SIG-M5 (cell line): ENCODE measurements around the gene NDUFV1.
"Not testable (repeated sequence)": the region's sequence is repeated elsewhere in the genome, so short reads cannot be mapped to it uniquely, and the experiment has no call there.

ENCODE experiments used
- DNase-seq: peaks from one replicate; lab custom pipeline; 2025; lab: John Stamatoyannopoulos, UW

Gene NDUFV1

GRCh38 chr11:67586568-67587250 is 20.0 kb upstream of the NDUFV1 start:
- no peak for DNase-seq

- DNase-seq: no peak
Observed at GRCh38 chr11:67588136-67588503, 18.6 kb upstream of the NDUFV1 start.

GRCh38 chr11:67588899-67589415 is 17.8 kb upstream of the NDUFV1 start:
- DNase-seq: not testable (repeated sequence)

GRCh38 chr11:67592880-67593564 is 13.7 kb upstream of the NDUFV1 start:
- DNase-seq: no peak

GRCh38 chr11:67593565-67593905 is 13.2 kb upstream of the NDUFV1 start:
- DNase-seq: no peak

- DNase-seq: no peak
Observed at GRCh38 chr11:67594480-67594879, 12.3 kb upstream of the NDUFV1 start.

- DNase-seq: no peak
Observed at GRCh38 chr11:67596753-67597300, 9.9 kb upstream of the NDUFV1 start.

- not testable (repeated sequence) for DNase-seq
Observed at GRCh38 chr11:67597458-67597857, 9.3 kb upstream of the NDUFV1 start.

GRCh38 chr11:67597963-67598362 is 8.8 kb upstream of the NDUFV1 start:
- DNase-seq: not testable (repeated sequence)

GRCh38 chr11:67599149-67599548 is 7.6 kb upstream of the NDUFV1 start:
- DNase-seq: no peak

GRCh38 chr11:67600324-67601029 is 6.3 kb upstream of the NDUFV1 start:
- no peak for DNase-seq

GRCh38 chr11:67601098-67601497 is 5.6 kb upstream of the NDUFV1 start:
- DNase-seq: no peak

GRCh38 chr11:67604119-67604518 is 2.6 kb upstream of the NDUFV1 start:
- DNase-seq: not testable (repeated sequence)

- DNase-seq: no peak
Observed at GRCh38 chr11:67604815-67605214, 1.9 kb upstream of the NDUFV1 start.

- no peak for DNase-seq
Observed at GRCh38 chr11:67605231-67606011, 1.3 kb upstream of the NDUFV1 start.

- DNase-seq: no peak
Observed at GRCh38 chr11:67606093-67606491, 644 bp upstream of the NDUFV1 start.

GRCh38 chr11:67607507-67607906 is 771 bp downstream of the NDUFV1 start:
- DNase-seq: no peak

GRCh38 chr11:67608486-67608885 is 1.8 kb downstream of the NDUFV1 start:
- DNase-seq: no peak

- no peak for DNase-seq
Observed at GRCh38 chr11:67609316-67609715, 2.6 kb downstream of the NDUFV1 start.

- DNase-seq: no peak
Observed at GRCh38 chr11:67610302-67610868, 3.6 kb downstream of the NDUFV1 start.

GRCh38 chr11:67611165-67611564 is 4.4 kb downstream of the NDUFV1 start:
- DNase-seq: no peak
